Lung (tissue), 12 donors: Measurements from ENCODE around the gene ALG8. TPM values are rescaled to one million over a fixed set of nuclear protein-coding genes. Genes with fewer than 3 reads are reported as not detected.

Experiments
- ATAC-seq: fragments of 200-7000 bp; cut with Tn5 transposase; one replicate; pipeline ENCODE4 v1.9.1; 2020; ENCODE audit warnings: moderate number of reproducible peaks; ENCODE audit not compliant: insufficient read depth, low FRiP score
- DNase-seq, 3 donors: peaks; one replicate each; pipeline ENCODE4 v3.0.0-alpha.2; 2013 to 2017
- H3K27ac ChIP-seq, 2 donors: one replicate each; pipeline ENCODE4 v1.5.1; 2013; ENCODE audit warnings: mild to moderate bottlenecking in 2 of 2, moderate library complexity in 2 of 2, control low read depth in 1 of 2, inconsistent platforms in 1 of 2, low read depth in 1 of 2, low read length in 1 of 2
- H3K27me3 ChIP-seq, 3 donors: one replicate each; pipeline ENCODE4 v1.5.1; 2013; ENCODE audit warnings: low read length in 2 of 3; ENCODE audit not compliant: control insufficient read depth in 3 of 3, insufficient read depth in 3 of 3
- H3K36me3 ChIP-seq, 4 donors: one replicate each; pipeline ENCODE4 v1.5.1; 2013; ENCODE audit warnings: low read length in 4 of 4, mild to moderate bottlenecking in 1 of 4, moderate library complexity in 1 of 4; ENCODE audit not compliant: control insufficient read depth in 4 of 4, insufficient read depth in 4 of 4
- H3K4me1 ChIP-seq, 5 donors: one replicate each; pipeline ENCODE4 v1.5.1; 2013; ENCODE audit warnings: low read length in 5 of 5, mild to moderate bottlenecking in 2 of 5, moderate library complexity in 1 of 5; ENCODE audit not compliant: control insufficient read depth in 5 of 5, insufficient read depth in 5 of 5
- H3K4me3 ChIP-seq: one replicate; pipeline ENCODE4 v1.5.1; 2013; ENCODE audit warnings: mild to moderate bottlenecking, control low read depth, moderate library complexity
- H3K9ac ChIP-seq, 2 donors: one replicate each; pipeline ENCODE4 v1.5.1; 2013; ENCODE audit warnings: low read length in 2 of 2, control low read depth in 1 of 2; ENCODE audit not compliant: insufficient read depth in 1 of 2
- H3K9me3 ChIP-seq, 4 donors: one replicate each; pipeline ENCODE4 v1.5.1; 2013; ENCODE audit warnings: low read length in 3 of 4, mild to moderate bottlenecking in 1 of 4, moderate library complexity in 1 of 4; ENCODE audit not compliant: control insufficient read depth in 4 of 4, insufficient read depth in 3 of 4
- CTCF ChIP-seq: IDR thresholded peaks from 2 replicates; pipeline ENCODE4 v1.5.1; 2012; ENCODE audit warnings: mild to moderate bottlenecking; ENCODE audit errors: control extremely low read depth, extremely low read depth
- WGBS, 2 donors: extraction: QIAGEN DNeasy Blood & Tissue Kit; methylation state at CpG; one replicate each; pipeline ENCODE4 v1.1.7; 2013; 5-methylcytosine and 5-hydroxymethylcytosine counted together
- polyA plus RNA-seq, 2 donors: library from polyadenylated mRNA; stranded (reverse); fragments of 200-250 nt; gene quantifications; one replicate each; pipeline ENCODE4 v1.2.1, GENCODE V29; 2013
- total RNA-seq, 2 donors: library from RNA; depleted of rRNA in 1 of 2; stranded (reverse); fragments of >200 nt in 1 of 2; gene quantifications; one replicate each; pipeline ENCODE4 v1.2.1, GENCODE V29; 2014 to 2021
- donor health status: control.
- donor health status: control.
- donor health status: Bipolar disorder and iron deficiency.
- donor health status: healthy.
- donor health status: DM: yes; HTN: yes; CAD: no.

ALG8 gene
- total and polyA plus RNA-seq, 4 donors: 25.1 to 62.8 (median 35.5) TPM

GRCh38 chr11:78080818-78081495 is 58.5 kb downstream of the ALG8 start:
- H3K36me3 ChIP-seq: peaks cover 0 to 10% (median 3%) of the 10 kb centered on the region in 4 donors
- no peak overlapping the region for H3K4me3 ChIP-seq

GRCh38 chr11:78080084-78080817 is 59.2 kb downstream of the ALG8 start:
- DNase-seq (no peak), ATAC-seq (no peak)
- Histone ChIP-seq H3K27ac (peak overlapping the region; percentile 87 to 89), H3K9me3 (no peaks in the 10 kb centered on the region), H3K27me3 (no peaks in the 10 kb centered on the region), H3K9ac (peak overlapping the region; percentile 95 to 98), H3K4me3 (peak overlapping the region; percentile 94), H3K36me3 (peaks cover 0 to 10% (median 3%) of the 10 kb centered on the region in 4 donors), H3K4me1 (peaks cover 10 to 44% (median 22%) of the 10 kb centered on the region in 5 donors)
- TF ChIP-seq CTCF: no peak
- 61% methylated on average over 23 of the region's 23 CpGs for WGBS, 2 donors

More at GRCh38 chr11:78080818-78081495, 58.5 kb downstream of the ALG8 start:
- no peaks in the 10 kb centered on the region for H3K27me3 ChIP-seq
- ATAC-seq (no peak), DNase-seq (peak; percentile 53 to 81 (median 81))
- H3K27ac ChIP-seq: peak overlapping the region in 1 of 2 donors; percentile 57
- peaks cover 10 to 44% (median 18%) of the 10 kb centered on the region in 5 donors for H3K4me1 ChIP-seq
- H3K9me3 ChIP-seq: no peaks in the 10 kb centered on the region
- no peak for TF ChIP-seq CTCF
- no peak overlapping the region for H3K9ac ChIP-seq
- WGBS, 2 donors: 77 to 78% methylated on average over 11 of the region's 11 CpGs

- DNase-seq: peak; percentile 85 to 94 (median 89)
- Histone ChIP-seq H3K9me3 (no peaks in the 10 kb centered on the region), H3K4me3 (peak within 1 kb of the TSS; percentile 94), H3K4me1 (peaks cover 11 to 44% (median 22%) of the 10 kb centered on the region in 5 donors), H3K36me3 (peaks cover 0 to 13% (median 3%) of the 10 kb centered on the region in 4 donors), H3K9ac (peak within 1 kb of the TSS; percentile 95 to 98), H3K27ac (peak within 1 kb of the TSS; percentile 87 to 89), H3K27me3 (no peaks in the 10 kb centered on the region)
- ATAC-seq: peak; percentile 94
- 0% methylated on average over 66 to 68 of the region's 68 CpGs for WGBS, 2 donors
- TF ChIP-seq CTCF: no peak
Observed at GRCh38 chr11:78079232-78080083, 60.0 kb downstream of the ALG8 start, which contains the start of gene NDUFC2. NDUFC2 (minus strand) TSS chr11:78079862; CDS start chr11:78079744, 118 bp downstream.
